Activated T-helper 2 cell treated with anti-CD3 and anti-CD28 coated beads, Interferon-gamma antibody, Interleukin-2, Interleukin-4, amounts not matched to agents 10 μg/mL and 5 μg/mL and 100 μg/mL, durations not matched to agents 14 hours and 24 hours and 36 hours (primary cell): Measurements from ENCODE around the gene MBNL1. TPM values are rescaled to one million over a fixed set of nuclear protein-coding genes. Genes with fewer than 3 reads are reported as not detected.

ENCODE experiments used
- DNase-seq: peaks from one replicate; pipeline ENCODE4 v3.0.0; 2021; ENCODE audit warnings: low spot score
- H3K27ac Mint-ChIP-seq: one replicate; pipeline ENCODE4 v1.8.0; 2021; ENCODE audit warnings: mixed read lengths
- H3K27me3 Mint-ChIP-seq: one replicate; pipeline ENCODE4 v1.8.0; 2021; ENCODE audit warnings: low read depth, mixed read lengths
- H3K36me3 Mint-ChIP-seq: one replicate; pipeline ENCODE4 v1.8.0; 2021; ENCODE audit warnings: low read depth, mixed read lengths
- H3K4me1 Mint-ChIP-seq: one replicate; pipeline ENCODE4 v1.8.0; 2021; ENCODE audit warnings: low read depth, mixed read lengths
- H3K4me3 Mint-ChIP-seq: one replicate; pipeline ENCODE4 v1.8.0; 2021; ENCODE audit warnings: low read depth, mild to moderate bottlenecking, moderate library complexity, mixed read lengths
- H3K9me3 Mint-ChIP-seq: one replicate; pipeline ENCODE4 v1.8.0; 2021; ENCODE audit warnings: mixed read lengths
- intact Hi-C: fragments of 100-400 bp; cut with micrococcal nuclease; formaldehyde crosslinking; loops from one replicate; pipeline ENCODE4 v1.15.1; 2023
- total RNA-seq: library from RNA; stranded (reverse); gene quantifications from 2 replicates; pipeline ENCODE4 v1.2.3, GENCODE V29; 2022

Gene MBNL1
- total RNA-seq, 1 donor from 2014 or later, result 230 TPM

DNA sequence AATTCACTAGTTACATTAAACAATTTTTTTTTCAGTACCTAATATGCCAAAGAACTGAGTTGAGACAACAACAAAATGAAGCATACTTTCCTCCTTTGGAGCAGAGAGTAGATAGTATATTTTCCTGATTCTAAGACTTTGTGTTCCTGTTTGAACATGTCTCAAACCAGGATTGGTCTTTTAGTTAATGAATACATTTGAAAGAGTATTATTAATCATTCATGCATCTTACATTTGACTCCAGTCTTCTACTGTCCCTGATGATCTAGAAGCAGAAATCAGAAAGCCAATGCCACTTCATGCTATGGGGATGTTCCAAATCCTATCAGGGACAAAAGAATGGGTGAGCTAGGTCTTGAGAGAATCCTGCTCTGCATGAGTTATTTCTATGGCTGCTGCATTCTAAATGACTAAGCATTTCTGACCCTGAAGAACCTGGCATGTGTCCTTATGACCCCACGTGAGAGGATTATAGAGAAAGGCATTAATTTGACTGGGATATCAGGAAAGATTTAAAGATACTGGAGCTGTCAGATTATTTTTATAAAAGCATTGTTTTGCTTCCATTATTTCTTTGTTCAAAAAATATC lies 32.9 kb upstream of the MBNL1 start:
- H3K27ac Mint-ChIP-seq, result no peak overlapping the region
- H3K9me3 Mint-ChIP-seq, result peaks cover 4% of the 10 kb centered on the region
- intact Hi-C loops, result no loop called here
- no peak overlapping the region for H3K4me3 Mint-ChIP-seq
- DNase-seq, result no peak
- no peaks in the 10 kb centered on the region for H3K27me3 Mint-ChIP-seq
- peaks cover 5% of the 10 kb centered on the region for H3K36me3 Mint-ChIP-seq
- H3K4me1 Mint-ChIP-seq, result peaks cover 46% of the 10 kb centered on the region

DNA sequence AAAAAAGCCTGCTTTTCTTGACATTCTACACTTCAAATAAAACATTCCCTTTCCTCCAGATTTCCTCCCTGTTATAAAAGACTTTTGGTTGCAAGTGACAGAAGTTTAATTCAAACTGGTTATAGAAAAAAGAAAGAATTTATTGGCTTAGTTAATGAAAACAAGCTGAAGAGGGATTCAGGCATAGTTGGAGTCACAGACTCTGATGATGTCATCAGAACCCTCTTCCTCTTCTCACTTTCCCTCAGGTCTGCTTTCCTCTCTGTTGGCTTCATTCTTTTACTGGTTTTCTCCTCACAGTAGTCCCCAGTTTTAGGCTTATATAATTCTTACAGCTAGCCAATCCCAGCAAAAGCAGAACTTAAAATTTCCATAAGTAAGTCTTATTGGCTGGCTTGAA lies 32.0 kb upstream of the MBNL1 start:
- Mint-ChIP-seq H3K9me3 (peaks cover 4% of the 10 kb centered on the region), H3K4me3 (no peak overlapping the region), H3K36me3 (peaks cover 5% of the 10 kb centered on the region), H3K27me3 (no peaks in the 10 kb centered on the region), H3K4me1 (peaks cover 51% of the 10 kb centered on the region), H3K27ac (no peak overlapping the region)
- no peak for DNase-seq
- intact Hi-C loops, result no loop called here

DNA sequence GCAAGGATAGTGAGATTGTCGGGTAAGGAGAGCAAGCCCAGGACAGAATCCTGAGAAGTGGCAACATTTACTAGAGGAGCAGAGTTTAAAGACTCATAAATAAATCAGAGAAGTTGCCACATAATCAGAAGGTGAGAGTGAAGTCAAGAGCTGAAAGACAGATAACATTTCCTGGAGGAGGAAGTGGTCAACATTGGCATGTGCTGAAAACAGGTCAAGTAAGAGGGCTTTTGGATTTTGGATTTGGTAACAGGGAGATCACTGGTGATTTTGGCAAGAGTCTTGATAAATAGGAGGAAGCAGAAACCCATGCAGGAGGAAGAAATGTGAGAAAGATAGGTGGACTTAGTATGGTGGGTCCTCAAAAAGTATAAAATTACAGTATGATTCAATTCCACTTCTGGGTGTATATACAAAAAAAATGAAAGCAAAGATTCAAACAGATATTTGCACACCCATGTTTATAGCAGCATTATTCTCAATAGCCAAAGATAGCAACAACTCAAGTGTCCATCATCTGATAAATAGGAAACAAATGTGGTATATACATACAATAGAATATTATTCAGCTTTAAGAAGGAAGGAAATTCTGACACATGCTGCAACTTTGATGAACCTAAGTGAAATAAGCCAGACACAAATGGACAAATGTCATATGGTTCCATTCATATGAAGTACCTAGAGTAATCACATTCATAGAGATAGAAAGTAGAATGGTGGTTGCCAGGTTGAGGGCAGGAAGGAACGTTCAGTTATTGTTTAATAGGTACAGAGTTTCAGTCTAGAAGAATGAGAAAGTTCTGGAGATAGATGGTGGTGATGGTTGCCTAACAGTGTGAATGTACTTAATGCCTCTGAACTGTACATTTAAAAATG lies 27.3 kb upstream of the MBNL1 start:
- DNase-seq, result no peak

DNA sequence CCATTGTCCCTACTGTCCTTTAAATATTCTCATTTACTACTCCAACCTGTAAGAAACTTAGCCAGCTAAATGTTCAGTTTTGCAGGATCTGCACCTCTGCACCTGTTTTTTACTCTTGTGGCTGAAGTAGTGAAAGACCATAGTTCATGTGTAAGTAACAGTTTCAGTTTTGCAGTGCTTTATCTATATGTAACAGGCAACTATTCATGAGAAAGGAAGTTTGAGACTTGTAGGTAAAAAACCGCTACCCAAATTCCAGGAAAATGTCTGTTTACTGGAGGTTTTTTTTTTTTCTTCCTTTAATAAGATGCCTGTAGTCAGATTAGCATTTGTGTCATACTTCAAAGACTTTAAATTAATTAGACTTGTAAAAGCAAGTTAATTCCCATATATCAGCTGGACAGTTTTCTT lies 25.4 kb upstream of the MBNL1 start:
- Mint-ChIP-seq H3K4me1 (peaks cover 48% of the 10 kb centered on the region), H3K27me3 (no peaks in the 10 kb centered on the region), H3K4me3 (peak overlapping the region; percentile 91), H3K27ac (peak overlapping the region; percentile 93), H3K36me3 (peaks cover 4% of the 10 kb centered on the region), H3K9me3 (no peaks in the 10 kb centered on the region)
- intact Hi-C loops, result loop anchor here (1.0 to 2.0 kb wide), 2 partner anchors 26 to 117 kb away; no protein-coding TSS in a partner anchor
- no peak for DNase-seq

More for the DNA sequence above, 27.3 kb upstream of the MBNL1 start:
- peak overlapping the region; percentile 77 for H3K27ac Mint-ChIP-seq
- peaks cover 54% of the 10 kb centered on the region for H3K4me1 Mint-ChIP-seq
- H3K27me3 Mint-ChIP-seq, result no peaks in the 10 kb centered on the region
- H3K4me3 Mint-ChIP-seq, result peak overlapping the region; percentile 66
- H3K36me3 Mint-ChIP-seq, result peaks cover 5% of the 10 kb centered on the region
- peaks cover 4% of the 10 kb centered on the region for H3K9me3 Mint-ChIP-seq
- intact Hi-C loops, result loop anchor here (1.0 to 2.0 kb wide), 4 partner anchors 9 to 115 kb away; no protein-coding TSS in a partner anchor

DNA sequence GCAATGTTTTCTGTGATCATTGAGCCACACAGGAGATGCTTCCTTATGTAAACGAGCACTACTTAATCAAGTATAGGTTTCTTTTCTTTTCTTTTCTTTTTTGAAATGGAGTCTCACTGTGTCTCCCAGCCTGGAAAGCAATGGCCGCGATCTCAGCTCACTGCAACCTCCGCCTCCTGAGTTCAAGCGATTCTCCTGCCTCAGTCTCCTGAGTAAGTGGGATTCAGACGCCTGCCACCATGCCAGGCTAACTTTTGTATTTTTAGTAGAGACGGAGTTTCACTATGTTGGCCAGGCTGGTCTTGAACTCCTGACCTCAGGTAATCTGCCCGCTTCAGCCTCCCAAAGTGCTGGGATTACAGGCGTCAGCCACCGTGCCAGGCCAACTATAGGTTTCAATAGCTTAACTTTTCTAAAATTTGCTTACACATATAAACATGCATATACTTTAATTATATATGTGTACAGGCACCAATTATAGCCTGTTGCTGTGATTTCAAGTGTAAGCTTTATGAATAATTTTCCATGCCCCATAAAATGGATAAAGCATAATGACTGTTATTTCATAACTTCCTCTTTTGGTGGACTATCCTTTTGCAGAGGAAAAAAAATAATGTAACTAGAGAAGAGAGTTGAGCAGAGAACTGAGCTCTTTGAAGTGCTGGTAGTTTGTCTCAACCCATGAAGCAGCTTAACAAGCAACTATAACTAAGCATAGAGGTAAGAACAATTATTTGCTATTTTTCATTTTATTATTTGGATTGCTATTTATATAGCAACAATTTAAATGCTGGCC lies 24.8 kb upstream of the MBNL1 start:
- no peaks in the 10 kb centered on the region for H3K27me3 Mint-ChIP-seq
- H3K36me3 Mint-ChIP-seq, result peaks cover 7% of the 10 kb centered on the region
- peak overlapping the region; percentile 93 for H3K27ac Mint-ChIP-seq
- intact Hi-C loops, result loop anchor here (1.0 to 2.0 kb wide), 4 partner anchors 15 to 117 kb away; no protein-coding TSS in a partner anchor
- peaks cover 48% of the 10 kb centered on the region for H3K4me1 Mint-ChIP-seq
- DNase-seq, result peak; percentile 32
- H3K4me3 Mint-ChIP-seq, result peak overlapping the region; percentile 91
- H3K9me3 Mint-ChIP-seq, result no peaks in the 10 kb centered on the region

DNA sequence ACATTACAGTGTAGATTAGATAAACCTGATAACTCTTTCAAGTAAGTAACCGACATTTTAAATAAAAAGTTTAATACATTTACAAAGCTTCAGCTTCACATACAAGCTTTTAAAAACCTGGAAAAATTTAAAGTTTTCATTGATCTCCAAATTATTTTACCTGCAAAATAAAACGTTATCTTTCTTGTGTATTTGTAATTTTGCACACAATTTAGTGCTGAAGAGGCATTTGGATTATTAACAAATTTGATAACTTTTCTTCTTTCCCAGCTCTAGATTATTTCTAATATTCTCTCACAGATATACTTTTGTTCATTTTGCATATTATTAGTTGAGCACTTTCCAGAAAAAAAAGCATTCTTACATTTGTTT lies 24.2 kb upstream of the MBNL1 start:
- H3K27me3 Mint-ChIP-seq, result no peaks in the 10 kb centered on the region
- no peaks in the 10 kb centered on the region for H3K9me3 Mint-ChIP-seq
- peaks cover 7% of the 10 kb centered on the region for H3K36me3 Mint-ChIP-seq
- peak overlapping the region; percentile 93 for H3K27ac Mint-ChIP-seq
- intact Hi-C loops, result loop anchor here (1.0 to 2.0 kb wide), 2 partner anchors 14 to 47 kb away; no protein-coding TSS in a partner anchor
- H3K4me1 Mint-ChIP-seq, result peaks cover 48% of the 10 kb centered on the region
- peak overlapping the region; percentile 91 for H3K4me3 Mint-ChIP-seq
- DNase-seq, result no peak

DNA sequence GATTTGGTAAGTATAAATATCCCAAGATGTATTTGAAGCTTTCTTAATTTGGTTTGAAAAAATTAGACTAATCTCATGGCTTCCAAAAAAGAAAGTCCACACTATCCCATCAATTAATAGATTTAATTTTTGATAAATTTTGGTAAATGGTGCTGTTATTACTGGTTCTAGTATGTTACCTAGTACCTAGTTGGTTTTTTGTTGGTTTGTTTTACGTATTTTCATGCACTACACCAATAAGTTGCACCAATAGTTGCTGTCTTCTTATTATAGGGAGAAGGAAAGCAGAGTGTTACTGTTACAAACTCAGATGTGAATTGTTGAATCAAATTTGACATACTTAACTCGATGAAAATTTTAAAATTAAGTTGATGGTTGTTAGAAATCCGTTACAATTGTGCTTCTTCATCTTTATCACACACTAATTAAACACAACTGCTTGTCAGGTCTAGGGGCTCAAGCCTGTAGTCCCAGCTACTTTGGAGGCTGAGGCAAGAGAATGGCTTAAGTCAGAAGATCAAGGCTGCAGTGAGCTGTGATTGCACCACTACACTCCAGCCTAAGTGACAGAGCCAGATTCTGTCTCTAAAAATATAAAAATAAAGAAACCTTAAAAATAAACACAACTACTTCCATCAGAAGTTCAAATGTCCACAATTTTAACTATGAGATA lies 23.1 kb upstream of the MBNL1 start:
- Mint-ChIP-seq H3K27ac (peak overlapping the region; percentile 84), H3K9me3 (no peaks in the 10 kb centered on the region), H3K27me3 (no peaks in the 10 kb centered on the region), H3K4me1 (peaks cover 37% of the 10 kb centered on the region), H3K36me3 (peaks cover 7% of the 10 kb centered on the region), H3K4me3 (peak overlapping the region; percentile 85)
- intact Hi-C loops, result loop anchor here (2.0 kb wide), 1 partner anchor 13 kb away; no protein-coding TSS in a partner anchor
- DNase-seq, result no peak

DNA sequence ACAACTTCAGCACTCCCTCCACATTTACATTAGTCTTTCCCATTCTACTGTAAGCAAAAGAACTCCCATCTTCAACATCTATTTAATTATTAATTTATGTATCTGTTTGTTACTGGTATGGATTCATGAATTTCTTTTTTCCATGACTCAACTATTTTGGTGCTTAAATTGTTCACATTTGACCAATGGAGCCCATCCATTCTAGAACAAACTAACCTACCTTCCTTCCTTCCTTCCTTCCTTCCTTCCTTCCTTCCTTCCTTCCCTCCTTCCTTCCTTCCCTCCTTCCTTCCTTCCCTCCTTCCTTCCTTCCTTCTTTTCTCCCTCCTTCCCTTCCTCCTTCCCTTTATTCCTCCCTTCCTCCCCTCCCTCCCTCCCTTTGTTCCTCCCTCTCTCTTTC lies 16.8 kb upstream of the MBNL1 start:
- peaks cover 50% of the 10 kb centered on the region for H3K4me1 Mint-ChIP-seq
- no peaks in the 10 kb centered on the region for H3K27me3 Mint-ChIP-seq
- H3K27ac Mint-ChIP-seq, result peak overlapping the region; percentile 31
- H3K4me3 Mint-ChIP-seq, result no peak overlapping the region
- H3K36me3 Mint-ChIP-seq, result peaks cover 32% of the 10 kb centered on the region
- peaks cover 10% of the 10 kb centered on the region for H3K9me3 Mint-ChIP-seq
- intact Hi-C loops, result no loop called here
- DNase-seq, result no peak

DNA sequence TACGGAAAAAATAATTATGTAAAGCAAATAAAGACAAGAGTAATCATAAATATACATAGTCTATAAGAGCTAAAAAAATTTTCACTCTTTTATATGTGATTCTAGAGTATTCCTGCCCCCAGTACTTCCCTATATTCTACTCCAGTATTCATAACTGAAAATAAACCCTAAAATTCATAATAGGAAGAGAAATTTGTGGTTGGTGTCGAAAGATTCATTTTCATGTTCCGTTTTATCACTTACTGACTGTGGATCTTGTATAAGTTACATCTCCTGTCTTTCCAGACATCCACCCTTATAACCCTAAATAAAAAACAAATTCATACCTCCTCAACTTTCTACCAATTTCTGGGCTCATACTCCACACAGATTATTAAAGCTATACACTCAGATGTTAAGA lies 16.0 kb upstream of the MBNL1 start:
- Mint-ChIP-seq H3K4me3 (no peak overlapping the region), H3K27ac (peak overlapping the region; percentile 23), H3K36me3 (peaks cover 32% of the 10 kb centered on the region), H3K27me3 (no peaks in the 10 kb centered on the region), H3K9me3 (peaks cover 10% of the 10 kb centered on the region), H3K4me1 (peaks cover 58% of the 10 kb centered on the region)
- intact Hi-C loops, result no loop called here
- DNase-seq, result no peak

DNA sequence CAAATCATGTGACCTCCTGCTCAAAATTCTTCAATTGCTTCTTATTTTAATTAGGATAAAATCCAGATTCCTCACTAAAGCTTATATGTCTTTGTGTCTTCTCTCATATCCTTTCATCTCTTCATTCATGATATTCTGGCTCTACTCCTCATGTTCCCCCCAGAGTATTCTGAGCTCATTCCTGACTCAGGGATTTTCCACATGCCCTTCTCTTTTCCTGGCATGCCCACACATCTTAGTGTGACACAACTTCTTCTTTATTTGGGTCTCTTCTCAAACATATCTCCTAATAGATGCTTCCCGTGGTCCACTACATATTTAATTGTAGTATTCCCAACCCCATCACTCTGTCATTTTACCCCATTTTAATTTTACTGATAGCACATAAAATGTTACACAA lies 15.2 kb upstream of the MBNL1 start:
- H3K4me1 Mint-ChIP-seq, result peaks cover 62% of the 10 kb centered on the region
- intact Hi-C loops, result no loop called here

DNA sequence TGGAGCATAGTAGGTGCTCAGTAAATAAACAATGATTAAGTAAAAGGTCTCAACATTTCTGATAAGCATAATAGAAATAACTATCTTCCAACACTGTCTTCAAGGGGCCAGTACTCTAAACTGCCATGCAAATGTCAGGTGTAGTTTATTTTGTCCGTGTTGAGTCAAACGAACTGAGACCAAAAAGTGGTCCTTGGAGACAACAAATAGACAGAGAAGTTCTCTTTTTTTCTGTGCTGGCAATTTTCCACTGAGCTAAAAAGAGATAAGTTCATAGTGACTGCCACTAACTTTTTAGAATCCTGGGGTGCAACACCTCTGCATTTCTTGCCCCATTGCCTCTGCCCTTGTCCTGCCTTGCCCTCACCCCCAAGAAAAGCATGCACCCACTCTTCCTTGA lies 14.7 kb upstream of the MBNL1 start:
- Mint-ChIP-seq H3K9me3 (peaks cover 10% of the 10 kb centered on the region), H3K4me3 (peak overlapping the region; percentile 3), H3K27me3 (no peaks in the 10 kb centered on the region), H3K36me3 (peaks cover 24% of the 10 kb centered on the region), H3K27ac (peak overlapping the region; percentile 29), H3K4me1 (peaks cover 67% of the 10 kb centered on the region)
- no peak for DNase-seq
- intact Hi-C loops, result no loop called here

More for the DNA sequence above, 15.2 kb upstream of the MBNL1 start:
- DNase-seq, result no peak
- peak overlapping the region; percentile 40 for H3K27ac Mint-ChIP-seq
- no peaks in the 10 kb centered on the region for H3K27me3 Mint-ChIP-seq
- H3K9me3 Mint-ChIP-seq, result peaks cover 10% of the 10 kb centered on the region
- peaks cover 27% of the 10 kb centered on the region for H3K36me3 Mint-ChIP-seq
- H3K4me3 Mint-ChIP-seq, result no peak overlapping the region

DNA sequence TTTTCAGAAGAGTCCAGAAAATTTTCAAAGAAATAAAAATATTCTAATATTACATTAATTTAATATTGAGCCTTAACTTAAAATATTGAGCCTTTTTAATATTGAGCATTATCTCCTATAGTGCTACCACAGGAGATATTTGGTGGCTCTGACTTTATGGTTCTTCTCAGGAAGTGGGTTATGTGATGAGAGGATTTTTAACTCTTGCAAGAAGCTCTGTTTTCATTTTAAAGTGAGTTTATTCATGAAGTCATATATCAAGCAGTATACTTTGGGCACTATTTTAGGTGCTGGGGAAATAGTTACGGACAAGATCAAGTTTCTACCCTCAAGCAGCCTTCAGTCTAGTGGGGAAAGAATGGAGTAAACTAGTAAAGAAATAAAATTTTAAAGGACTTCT lies 13.4 kb upstream of the MBNL1 start:
- Mint-ChIP-seq H3K4me3 (peak overlapping the region; percentile 50), H3K4me1 (peaks cover 76% of the 10 kb centered on the region), H3K9me3 (peaks cover 10% of the 10 kb centered on the region), H3K27me3 (no peaks in the 10 kb centered on the region), H3K27ac (peak overlapping the region; percentile 95), H3K36me3 (peaks cover 27% of the 10 kb centered on the region)
- intact Hi-C loops, result loop anchor here (5.0 kb wide), 4 partner anchors 77 to 1053 kb away; partner anchors contain the start of gene GPR171
- DNase-seq, result no peak
